Chondrocyte (in vitro differentiated cells): Measurements from ENCODE around the gene POLR2E. TPM values are rescaled to one million over a fixed set of nuclear protein-coding genes. Genes with fewer than 3 reads are reported as not detected.

Source experiments
- DNase-seq: peaks from one replicate; pipeline ENCODE4 v3.0.0; 2021; ENCODE audit warnings: mixed read lengths, low spot score
- H3K27ac Mint-ChIP-seq: one replicate; pipeline ENCODE4 v1.8.0; 2021; ENCODE audit warnings: mild to moderate bottlenecking, moderate library complexity, mixed read lengths; ENCODE audit not compliant: unreplicated experiment
- H3K27me3 Mint-ChIP-seq: 2 replicates; pipeline ENCODE4 v1.8.0; 2021; ENCODE audit warnings: low read depth, mixed read lengths
- H3K36me3 Mint-ChIP-seq: 2 replicates; pipeline ENCODE4 v1.8.0; 2021; ENCODE audit warnings: low read depth, mixed read lengths
- H3K4me1 Mint-ChIP-seq: 2 replicates; pipeline ENCODE4 v1.8.0; 2021; ENCODE audit warnings: low read depth, mild to moderate bottlenecking, mixed read lengths
- H3K4me3 Mint-ChIP-seq: one replicate; pipeline ENCODE4 v1.8.0; 2021; ENCODE audit warnings: mild to moderate bottlenecking, moderate library complexity, mixed read lengths; ENCODE audit not compliant: unreplicated experiment
- H3K9me3 Mint-ChIP-seq: 2 replicates; pipeline ENCODE4 v1.8.0; 2021; ENCODE audit warnings: low read depth, mixed read lengths
- CTCF ChIP-seq: fragments of 200-600 bp; sonication (generic); IDR thresholded peaks from 2 replicates; pipeline ENCODE4 v1.5.0; 2021; ENCODE audit warnings: antibody characterized with exemption, mild to moderate bottlenecking, moderate library complexity
- total RNA-seq: library from RNA; stranded (reverse); gene quantifications from 3 replicates; pipeline ENCODE4 v1.2.1, GENCODE V29; 2021

Gene POLR2E
- total RNA-seq, 1 donor from 2014 or later: 119 TPM

GRCh38 chr19:1139126-1139525, 44.0 kb upstream of the POLR2E start:
- DNase-seq: no peak
- Mint-ChIP-seq H3K36me3 (peaks cover 20% of the 10 kb centered on the region), H3K27ac (no peak overlapping the region), H3K27me3 (no peaks in the 10 kb centered on the region), H3K9me3 (peaks cover 3% of the 10 kb centered on the region), H3K4me1 (peaks cover 6% of the 10 kb centered on the region), H3K4me3 (no peak overlapping the region)
- TF ChIP-seq CTCF: no peak

GRCh38 chr19:1138121-1138520, 42.9 kb upstream of the POLR2E start:
- peaks cover 3% of the 10 kb centered on the region for H3K9me3 Mint-ChIP-seq
- DNase-seq: no peak
- no peaks in the 10 kb centered on the region for H3K27me3 Mint-ChIP-seq
- peaks cover 14% of the 10 kb centered on the region for H3K36me3 Mint-ChIP-seq
- no peak overlapping the region for H3K27ac Mint-ChIP-seq
- no peak for TF ChIP-seq CTCF
- H3K4me1 Mint-ChIP-seq: peaks cover 7% of the 10 kb centered on the region
- no peak overlapping the region for H3K4me3 Mint-ChIP-seq

- H3K27ac Mint-ChIP-seq: no peak overlapping the region
- H3K27me3 Mint-ChIP-seq: no peaks in the 10 kb centered on the region
- H3K4me3 Mint-ChIP-seq: no peak overlapping the region
- peaks cover 11% of the 10 kb centered on the region for H3K4me1 Mint-ChIP-seq
- TF ChIP-seq CTCF: no peak
- peaks cover 9% of the 10 kb centered on the region for H3K36me3 Mint-ChIP-seq
- DNase-seq: no peak
- no peaks in the 10 kb centered on the region for H3K9me3 Mint-ChIP-seq
These were observed 41.6 kb upstream of the POLR2E start for GRCh38 chr19:1136621-1137317.

GRCh38 chr19:1136201-1136600, 41.0 kb upstream of the POLR2E start:
- no peak for TF ChIP-seq CTCF
- Mint-ChIP-seq H3K9me3 (no peaks in the 10 kb centered on the region), H3K27me3 (no peaks in the 10 kb centered on the region), H3K36me3 (peaks cover 9% of the 10 kb centered on the region), H3K4me1 (peaks cover 13% of the 10 kb centered on the region), H3K4me3 (no peak overlapping the region), H3K27ac (no peak overlapping the region)
- DNase-seq: no peak

GRCh38 chr19:1135454-1135853, 40.3 kb upstream of the POLR2E start:
- TF ChIP-seq CTCF: no peak

More at GRCh38 chr19:1135454-1135853, 40.3 kb upstream of the POLR2E start:
- no peak overlapping the region for H3K27ac Mint-ChIP-seq
- H3K4me3 Mint-ChIP-seq: no peak overlapping the region
- no peaks in the 10 kb centered on the region for H3K27me3 Mint-ChIP-seq
- H3K9me3 Mint-ChIP-seq: no peaks in the 10 kb centered on the region
- H3K4me1 Mint-ChIP-seq: peaks cover 21% of the 10 kb centered on the region
- H3K36me3 Mint-ChIP-seq: peaks cover 6% of the 10 kb centered on the region
- no peak for DNase-seq
